ENCODE measurements around the gene CFAP65.

DNA sequence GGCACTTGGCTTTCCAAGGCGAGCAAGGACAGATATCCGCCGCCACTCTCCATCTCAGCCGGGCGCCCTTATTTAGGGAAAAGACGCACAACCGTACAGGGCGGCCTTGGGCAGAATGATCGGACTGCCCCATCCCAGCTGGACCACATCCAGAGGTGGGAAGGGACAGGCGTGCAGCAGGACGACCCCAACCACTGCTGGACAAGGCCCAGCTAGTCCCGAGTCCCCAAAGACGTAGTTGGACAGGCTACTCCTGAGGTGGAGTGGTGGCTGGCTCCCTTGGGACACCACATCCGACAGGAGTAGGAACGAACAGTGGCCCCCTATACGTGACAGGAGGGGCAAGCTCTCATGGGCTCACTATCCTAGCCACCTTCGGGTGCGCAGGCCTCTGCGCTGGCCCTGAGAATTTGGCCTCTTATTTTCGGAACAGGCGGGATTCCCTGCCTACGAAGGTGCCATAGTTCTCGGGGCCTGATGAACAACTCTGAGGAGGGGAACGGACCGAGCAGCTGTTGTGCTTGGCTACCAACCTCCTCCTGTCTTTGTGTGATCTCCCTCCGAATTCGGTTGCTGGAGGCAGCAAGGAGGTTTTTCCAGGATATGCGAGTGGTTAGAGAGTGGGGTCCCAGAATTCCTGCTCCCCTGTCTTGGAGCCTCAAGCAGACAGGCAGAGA, 58.6 kb downstream of the CFAP65 start:
- TF ChIP-seq, protein P1, sequence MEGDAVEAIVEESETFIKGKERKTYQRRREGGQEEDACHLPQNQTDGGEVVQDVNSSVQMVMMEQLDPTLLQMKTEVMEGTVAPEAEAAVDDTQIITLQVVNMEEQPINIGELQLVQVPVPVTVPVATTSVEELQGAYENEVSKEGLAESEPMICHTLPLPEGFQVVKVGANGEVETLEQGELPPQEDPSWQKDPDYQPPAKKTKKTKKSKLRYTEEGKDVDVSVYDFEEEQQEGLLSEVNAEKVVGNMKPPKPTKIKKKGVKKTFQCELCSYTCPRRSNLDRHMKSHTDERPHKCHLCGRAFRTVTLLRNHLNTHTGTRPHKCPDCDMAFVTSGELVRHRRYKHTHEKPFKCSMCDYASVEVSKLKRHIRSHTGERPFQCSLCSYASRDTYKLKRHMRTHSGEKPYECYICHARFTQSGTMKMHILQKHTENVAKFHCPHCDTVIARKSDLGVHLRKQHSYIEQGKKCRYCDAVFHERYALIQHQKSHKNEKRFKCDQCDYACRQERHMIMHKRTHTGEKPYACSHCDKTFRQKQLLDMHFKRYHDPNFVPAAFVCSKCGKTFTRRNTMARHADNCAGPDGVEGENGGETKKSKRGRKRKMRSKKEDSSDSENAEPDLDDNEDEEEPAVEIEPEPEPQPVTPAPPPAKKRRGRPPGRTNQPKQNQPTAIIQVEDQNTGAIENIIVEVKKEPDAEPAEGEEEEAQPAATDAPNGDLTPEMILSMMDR (IDR thresholded peaks at IDR 0.05; ENCODE audit: low read depth, low read length, poor library complexity, severe bottlenecking): no peak
- TF ChIP-seq EZH2phosphoT487 (IDR thresholded peaks at IDR 0.05; ENCODE audit: borderline replicate concordance, low read length): no peak
